K562 (cell line): ENCODE data around the gene RUVBL1. TPM values are rescaled to one million over a fixed set of nuclear protein-coding genes. Genes with fewer than 3 reads are reported as not detected.

Experiments used
- ATAC-seq: fragments of 200-7000 bp; cut with Tn5 transposase; 3 replicates; pipeline ENCODE4 v1.9.1; 2020; ENCODE audit warnings: moderate library complexity
- BruUV-seq: library from RNA; stranded (reverse); fragments of 400-500 nt; replicated peaks from 2 replicates; lab custom pipeline; 2021; lab: Mats Ljungman, UMichigan
- CTCF ChIA-PET: fragments of 300-600 bp; formaldehyde crosslinking; extraction: SDS; loops from one replicate; lab custom pipeline; 2021; ENCODE audit warnings: low intra/inter-chr PET ratio; lab: Yijun Ruan, JAX
- POLR2A ChIA-PET: fragments of 300-600, 350-650 bp; sonication (Branson Sonifier 250); formaldehyde crosslinking; extraction: SDS; loops from one replicate; lab custom pipeline; 2021; ENCODE audit warnings: antibody characterized with exemption, inconsistent platforms; lab: Yijun Ruan, JAX
- DNase-seq, 4 experiments: peaks; one replicate each; pipeline versions ENCODE4 v3.0.0 to v3.0.0-alpha.2; 2011 to 2018; ENCODE audit warnings: low spot score in 3 of 4, mixed read lengths in 3 of 4; ENCODE audit errors: extremely low read depth in 1 of 4
- FAIRE-seq: peaks from 2 replicates; lab custom pipeline; 2011; peaks lifted over from hg19 to GRCh38; lab: Jason Lieb, UNC
- H2AFZ ChIP-seq: 2 replicates; pipeline ENCODE4 v1.6.0; 2011; ENCODE audit warnings: low read depth, low read length, control low read depth, inconsistent platforms
- H3K27ac ChIP-seq: fragments of 200-600 bp; 3 replicates; pipeline ENCODE4 v1.8.0; 2011; ENCODE audit warnings: low read depth, mild to moderate bottlenecking, control low read depth, inconsistent platforms, low read length, moderate library complexity, mixed read lengths; ENCODE audit errors: extremely low read depth
- H3K27me3 ChIP-seq, 2 experiments: fragments of 300-600 bp in 1 of 2; 2 replicates in 1 of 2; 3 replicates in 1 of 2; pipeline versions ENCODE4 v1.6.0 to v1.8.0; 2011; ENCODE audit warnings: inconsistent platforms in 2 of 2, low read length in 2 of 2, mild to moderate bottlenecking in 1 of 2, mixed read lengths in 1 of 2, moderate library complexity in 1 of 2; ENCODE audit not compliant: control insufficient read depth in 2 of 2, insufficient read depth in 2 of 2
- H3K36me3 ChIP-seq: fragments of 300-600 bp; 3 replicates; pipeline ENCODE4 v1.8.0; 2011; ENCODE audit warnings: mild to moderate bottlenecking, low read length, inconsistent platforms; ENCODE audit not compliant: control insufficient read depth, insufficient read depth
- H3K4me1 ChIP-seq, 2 experiments: fragments of 200-600 bp in 1 of 2; replicated peaks in 1 of 2; 2 replicates in 1 of 2; 3 replicates in 1 of 2; pipeline versions ENCODE4 v1.5.1 to v1.8.0; 2011; ENCODE audit warnings: inconsistent platforms in 2 of 2, low read length in 2 of 2, mild to moderate bottlenecking in 1 of 2, mixed read lengths in 1 of 2, moderate library complexity in 1 of 2; ENCODE audit not compliant: control insufficient read depth in 2 of 2, insufficient read depth in 2 of 2
- H3K4me2 ChIP-seq: 2 replicates; pipeline ENCODE4 v1.6.1; 2011; ENCODE audit warnings: low read length, control low read depth, inconsistent platforms, mixed read lengths; ENCODE audit not compliant: insufficient read depth
- H3K4me3 ChIP-seq: fragments of 200-600 bp; sonication (generic), shearing (Covaris generic); 2 replicates; pipeline ENCODE4 v1.5.1; 2016; ENCODE audit warnings: control low read depth, inconsistent platforms
- H3K79me2 ChIP-seq: fragments of 200-600 bp; 3 replicates; pipeline ENCODE4 v1.8.0; 2011; ENCODE audit warnings: low read length, inconsistent platforms; ENCODE audit not compliant: control insufficient read depth, insufficient read depth
- H3K9ac ChIP-seq, 2 experiments: 2 replicates each; pipeline versions ENCODE4 v1.6.0 to v1.6.1; 2011; ENCODE audit warnings: low read depth in 2 of 2, low read length in 2 of 2, control low read depth in 1 of 2, inconsistent platforms in 1 of 2, mild to moderate bottlenecking in 1 of 2, mixed read lengths in 1 of 2; ENCODE audit not compliant: insufficient read depth in 1 of 2
- H3K9me1 ChIP-seq: one replicate; pipeline ENCODE4 v1.6.0; 2011; ENCODE audit warnings: inconsistent platforms, mild to moderate bottlenecking, low read length, moderate library complexity; ENCODE audit not compliant: control insufficient read depth, insufficient read depth
- H3K9me3 ChIP-seq: replicated peaks from 2 replicates; pipeline ENCODE4 v1.5.1; 2011; ENCODE audit warnings: low read depth, low read length, inconsistent platforms; ENCODE audit not compliant: control insufficient read depth, insufficient read depth
- H4K20me1 ChIP-seq: replicated peaks from 2 replicates; pipeline ENCODE4 v1.6.1; 2011; ENCODE audit warnings: low read length, inconsistent platforms, mixed read lengths; ENCODE audit not compliant: control insufficient read depth, insufficient read depth
- HINFP ChIP-seq: fragments of 450-650 bp; conservative IDR thresholded peaks from 2 replicates; pipeline ENCODE4 v1.6.1; 2016; ENCODE audit warnings: missing genetic modification characterization, low read depth, mild to moderate bottlenecking, control low read depth, missing compliant biosample characterization
- NONO ChIP-seq, 2 experiments: fragments of 200-400 bp in 1 of 2; fragments of 450-650 bp in 1 of 2; formaldehyde crosslinking in 1 of 2; IDR thresholded peaks; 2 replicates each; pipeline ENCODE4 v1.6.1; 2017; ENCODE audit warnings: low read depth in 2 of 2, mild to moderate bottlenecking in 2 of 2, moderate library complexity in 2 of 2, low read length in 1 of 2
- POLR2G ChIP-seq: fragments of 200-400 bp; formaldehyde crosslinking; IDR thresholded peaks from 2 replicates; pipeline ENCODE4 v1.6.1; 2017; ENCODE audit warnings: low read depth, mild to moderate bottlenecking, antibody characterized with exemption, low read length, moderate library complexity
- RBM22 ChIP-seq: fragments of 200-400 bp; formaldehyde crosslinking; IDR thresholded peaks from 2 replicates; pipeline ENCODE4 v1.6.1; 2018; ENCODE audit warnings: low read length, low read depth; ENCODE audit not compliant: poor library complexity, severe bottlenecking
- WGBS: fragments of 100-300 bp; shearing (Covaris generic); methylation state at CpG from one replicate; pipeline ENCODE4 v1.1.6; 2016; ENCODE audit warnings: low coverage, mixed read lengths; ENCODE audit not compliant: insufficient coverage; ENCODE audit errors: missing lambda C conversion rate; 5-methylcytosine and 5-hydroxymethylcytosine counted together
- in situ Hi-C: fragments of 300-500 bp; cut with MboI; formaldehyde crosslinking; loops from 4 replicates; pipeline ENCODE4 v1.15.0; 2018; ENCODE audit warnings: inconsistent platforms, mixed read lengths
- intact Hi-C: fragments of 100-400 bp; cut with micrococcal nuclease; formaldehyde crosslinking; loops from 2 replicates; pipeline ENCODE4 v1.14.2; 2022
- polyA plus RNA-seq, 8 experiments: library from polyadenylated mRNA; depleted of rRNA in 4 of 8; stranded (reverse) in 5 of 8; unstranded in 3 of 8; fragments of >200 nt; fragmentation: Nextera tagmentation in 2 of 8; fragmentation: Illumina TruSeq in 1 of 8; extraction: Ambion mirVana in 2 of 8; extraction: Trizol in 1 of 8; gene quantifications; 2 replicates each; pipeline versions ENCODE4 v1.2.1 to v1.2.3, GENCODE V29; 2011 to 2014; ENCODE audit warnings: inconsistent platforms in 1 of 8, missing spikeins in 1 of 8
- total RNA-seq, 7 experiments: library from RNA; depleted of rRNA in 6 of 7; stranded (reverse); fragments of >200 nt in 6 of 7; fragmentation: Illumina TruSeq in 2 of 7; extraction: Trizol in 2 of 7; gene quantifications; 2 replicates each; pipeline versions ENCODE4 v1.2.1 to v1.2.3, GENCODE V29; 2011 to 2021; ENCODE audit warnings: low replicate concordance in 1 of 7

RUVBL1 gene
- total and polyA plus RNA-seq, 9 of the 15 experiments (the other 6 are each of a cell fraction or from before 2014, with no cell fraction given), result 20.7 to 147 (median 113) TPM

GRCh38 chr3:128066676-128067075 is 56.9 kb downstream of the RUVBL1 start:
- intact Hi-C loops, result no loop called here
- Histone ChIP-seq H3K27ac (no peak overlapping the region), H3K4me1 (peaks cover 0 to 5% of the 10 kb centered on the region in 2 experiments; a peak in 2 of 5 replicates)
- no peak for DNase-seq
- TF ChIP-seq RBM22 (no peak), NONO (IDR thresholded peaks at IDR 0.05; ENCODE audit: low read depth in 2 of 2, low read length in 1 of 2) (no peak), HINFP (no peak), POLR2G (0 out of 2 replicates have a peak, but pooled peaks have one; percentile 34)
- TF ChIP-seq, all 486 proteins: peak for 1
- BruUV-seq, result no TSS peak
- Histone ChIP-seq H3K27me3 (no peaks in the 10 kb centered on the region), H3K79me2 (no peaks in the 10 kb centered on the region), H3K9me3 (no peaks in the 10 kb centered on the region), H3K4me2 (no peak overlapping the region), H4K20me1 (peaks cover 7% of the 10 kb centered on the region), H3K4me3 (no peak overlapping the region), H3K9me1 (no peaks in the 10 kb centered on the region), H3K9ac (no peak overlapping the region), H3K36me3 (peaks cover 98% of the 10 kb centered on the region), H2AFZ (no peak overlapping the region)
- POLR2A ChIA-PET, result interaction anchor here (0.9 to 3.5 kb wide), 4 partner anchors 9 to 16 kb away, joined by 3 to 14 read pairs (median 6); partner anchors contain the start of gene SEC61A1
- FAIRE-seq (no peak), ATAC-seq (no peak)
- WGBS, result 92% methylated on average over 2 of the region's 9 CpGs
- in situ Hi-C loops, result no loop called here
- CTCF ChIA-PET, result no interaction called here
